HT1080 (cell line): ENCODE measurements around the gene HUNK. TPM values are rescaled to one million over a fixed set of nuclear protein-coding genes. Genes with fewer than 3 reads are reported as not detected.
A peak's percentile ranks its signal among the peaks of the same experiment; 100 is the strongest.
"Not testable (repeated sequence)": the region's sequence is repeated elsewhere in the genome, so short reads cannot be mapped to it uniquely, and the experiment has no call there.

ENCODE experiments used
- DNase-seq: peaks from one replicate; pipeline ENCODE4 v3.0.0-alpha.2; 2015; ENCODE audit warnings: low read depth
- polyA plus RNA-seq, 2 experiments: library from polyadenylated mRNA; depleted of rRNA; stranded (reverse); fragments of >200 nt; gene quantifications; 2 replicates each; pipeline ENCODE4 v1.2.3, GENCODE V29; 2015
- total RNA-seq: library from RNA; depleted of rRNA; stranded (reverse); fragments of >200 nt; shearing (Covaris generic); gene quantifications from 2 replicates; pipeline ENCODE4 v1.2.3, GENCODE V29; 2014; rRNA removed

HUNK gene
- total RNA-seq = not detected in 2 replicates
- 0.01 TPM in 1 of 2 replicates, not detected in the other for polyA plus RNA-seq (2015; cell fraction: cytosol; rRNA removed)
- not detected in 2 replicates for polyA plus RNA-seq (2015; cell fraction: nucleus; rRNA removed)

- DNase-seq = no peak
These were observed at the start of gene HUNK for GRCh38 chr21:31872452-31873274. Gene HUNK (plus strand): TSS chr21:31873020. CDS start chr21:31873675, 655 bp downstream.

GRCh38 chr21:31829736-31830472 lies 42.9 kb upstream of the HUNK start:
- no peak for DNase-seq

- DNase-seq = no peak
These were observed 42.1 kb upstream of the HUNK start for GRCh38 chr21:31830701-31831100.

- no peak for DNase-seq
These were observed 35.8 kb upstream of the HUNK start for GRCh38 chr21:31837041-31837440.

DNA sequence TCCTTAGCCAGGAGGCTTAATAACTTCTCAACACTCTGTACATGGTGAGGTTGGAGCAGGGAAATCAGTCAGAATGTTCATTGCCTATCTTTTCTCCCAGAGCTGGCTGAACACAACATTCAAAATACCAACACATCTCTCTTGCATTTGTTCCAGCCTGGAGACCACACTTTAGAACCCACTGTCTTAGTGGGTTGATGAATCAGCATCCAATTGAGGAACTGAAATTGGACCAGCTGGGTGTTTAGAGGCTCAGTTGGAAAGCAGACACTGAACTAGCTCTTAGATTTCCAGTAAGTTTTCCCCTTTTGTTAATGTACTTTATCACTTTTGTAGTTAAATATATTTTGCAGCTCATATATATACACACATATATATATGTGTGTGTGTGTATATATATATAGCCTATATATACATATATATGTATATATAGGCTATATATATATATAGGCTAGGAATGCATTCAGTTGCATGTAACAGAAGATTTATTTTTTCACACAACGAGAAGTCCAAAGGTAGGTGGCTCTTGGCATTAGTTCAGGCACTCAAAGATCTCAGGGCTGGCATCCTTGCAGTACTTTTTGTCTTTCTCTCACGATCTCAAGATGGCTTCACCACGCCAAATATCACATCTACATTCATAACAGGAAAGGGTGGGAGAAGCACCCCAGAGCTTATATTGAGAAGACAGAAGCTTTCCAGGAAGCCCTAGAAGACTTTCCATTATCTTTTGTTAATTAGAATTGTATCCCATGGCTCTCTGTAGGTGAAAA lies 35.0 kb upstream of the HUNK start:
- DNase-seq = no peak

- DNase-seq = no peak
These were observed 34.0 kb upstream of the HUNK start for GRCh38 chr21:31838586-31839355.

DNA sequence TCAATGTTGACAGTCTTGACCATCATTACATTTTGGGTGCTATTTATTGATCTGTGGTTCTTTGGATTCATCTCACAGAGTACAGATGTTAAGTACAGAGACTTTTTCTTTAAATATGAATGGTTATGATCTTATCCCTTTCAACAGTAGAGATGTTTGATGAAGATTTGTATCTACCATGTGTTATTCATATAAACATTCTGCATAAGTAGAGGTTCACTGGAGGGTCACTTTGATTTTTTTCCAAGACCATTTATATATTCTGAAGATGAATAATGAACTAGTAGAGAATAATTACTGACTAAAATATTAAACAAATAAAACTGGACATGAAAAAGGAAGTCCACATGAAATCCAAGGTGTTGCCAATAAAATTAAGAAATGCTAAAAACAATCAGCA lies 28.6 kb upstream of the HUNK start:
- DNase-seq = no peak

DNA sequence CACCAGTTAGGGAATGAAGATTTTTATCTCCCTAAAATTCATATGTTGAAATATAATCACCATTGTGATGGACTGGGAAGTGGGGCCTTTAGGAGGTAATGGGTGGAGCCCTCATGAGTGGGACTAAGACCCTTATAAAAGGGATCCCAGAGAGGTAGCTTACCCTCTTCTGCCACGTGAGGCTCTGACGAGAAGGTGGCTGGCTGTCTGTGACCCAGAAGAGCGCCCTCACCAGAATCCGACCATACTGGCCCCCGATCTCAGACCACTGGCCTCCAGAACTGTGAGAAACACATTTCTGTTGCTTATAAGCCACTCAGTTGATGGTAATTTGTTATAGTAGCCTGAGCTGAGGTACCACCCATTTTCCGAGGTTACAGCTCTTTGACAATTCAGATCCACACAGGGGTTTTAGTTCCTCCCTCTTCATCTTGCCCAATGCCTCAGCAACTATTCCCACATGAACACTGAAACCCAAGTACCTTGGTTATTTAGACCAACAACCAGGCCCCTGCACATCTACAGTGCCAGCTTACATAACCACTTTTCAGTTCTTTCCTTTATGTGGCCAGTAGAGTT lies 27.6 kb upstream of the HUNK start:
- DNase-seq = no peak

- no peak for DNase-seq
These were observed 26.1 kb upstream of the HUNK start for GRCh38 chr21:31846690-31847089.

DNA sequence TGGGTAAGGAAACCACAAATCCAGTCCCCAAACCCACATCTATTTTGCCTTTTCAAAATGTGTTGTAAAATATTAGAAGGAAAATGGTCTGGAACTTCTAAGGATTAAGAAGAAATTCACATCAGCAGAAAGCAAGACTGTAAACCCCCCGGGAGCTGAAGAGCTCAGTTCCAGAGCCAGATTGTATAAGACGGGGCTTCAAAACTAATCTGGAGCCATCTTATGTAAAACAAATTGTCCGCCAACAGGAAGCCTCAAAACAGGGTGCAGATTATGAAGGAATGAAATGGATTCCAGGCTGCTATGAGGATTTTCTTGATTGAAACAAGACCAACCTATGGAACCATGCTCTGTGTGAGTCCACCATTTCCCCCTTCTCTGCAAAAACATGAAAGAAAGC lies 25.1 kb upstream of the HUNK start:
- no peak for DNase-seq

GRCh38 chr21:31848326-31848985 lies 24.4 kb upstream of the HUNK start:
- no peak for DNase-seq

- DNase-seq = no peak
These were observed 21.9 kb upstream of the HUNK start for GRCh38 chr21:31850886-31851285.

- DNase-seq = no peak
These were observed 17.6 kb upstream of the HUNK start for GRCh38 chr21:31855180-31855579.

DNA sequence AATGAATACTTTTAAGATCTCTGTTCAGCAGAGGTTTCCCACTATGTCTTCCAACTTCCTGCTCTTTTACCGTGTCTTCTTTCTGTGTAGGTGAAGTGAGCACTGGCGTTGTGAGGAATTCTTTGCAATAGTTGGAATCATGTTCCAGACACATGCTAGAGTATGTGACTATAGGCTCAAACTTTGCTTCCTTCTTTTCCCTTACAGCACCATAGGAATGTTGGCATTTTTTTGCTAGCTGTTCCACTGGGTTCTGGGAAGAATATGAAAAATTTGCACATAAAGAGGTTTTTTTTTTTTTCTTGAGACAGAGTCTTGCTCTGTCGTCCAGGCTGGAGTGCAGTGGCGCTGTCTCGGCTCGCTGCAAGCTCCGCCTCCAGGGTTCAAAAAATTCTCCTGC lies 15.7 kb upstream of the HUNK start:
- no peak for DNase-seq

GRCh38 chr21:31857631-31858030 lies 15.2 kb upstream of the HUNK start:
- not testable (repeated sequence) for DNase-seq

- no peak for DNase-seq
These were observed 12.0 kb upstream of the HUNK start for GRCh38 chr21:31860851-31861250.

- DNase-seq = no peak
These were observed 10.7 kb upstream of the HUNK start for GRCh38 chr21:31862078-31862477.

DNA sequence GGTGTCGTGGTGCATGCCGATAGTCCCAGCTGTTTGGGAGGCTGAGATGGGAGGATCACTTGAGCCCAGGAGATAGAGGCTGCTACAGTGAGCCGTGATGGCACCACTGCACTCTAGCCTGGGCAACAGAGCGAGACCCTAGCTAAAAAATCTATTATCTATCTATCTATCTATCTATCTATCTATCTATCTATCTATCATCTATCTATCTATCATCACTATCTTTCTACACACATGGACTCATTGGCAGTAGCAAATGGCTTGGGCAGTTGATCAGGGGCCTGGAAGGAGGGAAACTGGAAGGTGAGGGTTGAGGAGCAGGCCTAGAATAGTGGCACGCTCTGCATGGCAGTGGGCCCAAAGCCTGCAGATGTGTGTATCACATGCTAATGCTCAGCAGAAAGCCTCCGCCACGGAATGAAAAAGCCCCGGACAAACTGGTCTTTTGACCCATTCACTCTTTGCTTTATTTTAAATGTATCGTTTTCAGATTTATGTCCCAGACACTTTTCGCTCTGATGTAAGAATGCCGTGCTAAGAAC lies 7.3 kb upstream of the HUNK start:
- no peak for DNase-seq

GRCh38 chr21:31866077-31866511 lies 6.7 kb upstream of the HUNK start:
- peak; percentile 74 for DNase-seq

DNA sequence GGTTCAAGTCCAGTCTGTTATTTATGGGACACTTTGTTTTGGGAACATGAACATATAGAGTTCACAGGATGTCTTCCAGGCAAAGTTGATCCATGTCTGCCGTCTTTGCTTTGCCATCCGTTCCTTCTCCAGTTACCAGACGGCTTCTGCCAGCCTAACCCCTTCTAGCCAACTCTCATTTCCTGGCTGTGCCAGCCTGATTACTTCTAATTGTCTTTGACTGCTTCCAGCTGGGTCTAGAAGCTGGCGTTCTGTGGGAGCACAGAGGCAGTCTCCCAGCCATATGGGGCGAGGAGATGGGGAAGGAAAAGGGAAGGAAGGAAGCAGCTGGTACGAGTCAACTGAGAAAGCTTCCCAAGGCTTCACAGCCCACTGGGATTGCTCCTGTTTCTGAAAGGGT lies 3.1 kb upstream of the HUNK start:
- no peak for DNase-seq
